Fibroblast of lung (primary cell): ENCODE measurements around the gene FMN1. TPM values are rescaled to one million over a fixed set of nuclear protein-coding genes. Genes with fewer than 3 reads are reported as not detected.

Experiments
- DNase-seq, 2 donors: peaks; one replicate each; pipeline versions ENCODE4 v3.0.0 to v3.0.0-alpha.2; 2010; ENCODE audit warnings: low read depth in 2 of 2
- H2AFZ ChIP-seq: 2 replicates; pipeline ENCODE4 v1.5.1; 2012; ENCODE audit warnings: low read length, control low read depth, inconsistent platforms
- H3K27ac ChIP-seq: 2 replicates; pipeline ENCODE4 v1.5.1; 2011; ENCODE audit warnings: low read length, control low read depth; ENCODE audit not compliant: insufficient read depth
- H3K27me3 ChIP-seq: 2 replicates; pipeline ENCODE4 v1.5.1; 2011; ENCODE audit warnings: mild to moderate bottlenecking, low read length; ENCODE audit not compliant: control insufficient read depth, insufficient read depth
- H3K36me3 ChIP-seq: 2 replicates; pipeline ENCODE4 v1.5.1; 2011; ENCODE audit warnings: low read length; ENCODE audit not compliant: control insufficient read depth, insufficient read depth
- H3K4me1 ChIP-seq: 2 replicates; pipeline ENCODE4 v1.5.1; 2011; ENCODE audit warnings: low read length; ENCODE audit not compliant: control insufficient read depth, insufficient read depth; ENCODE audit errors: extremely low read depth
- H3K4me2 ChIP-seq: 2 replicates; pipeline ENCODE4 v1.5.1; 2011; ENCODE audit warnings: low read length, control low read depth; ENCODE audit not compliant: insufficient read depth; ENCODE audit errors: extremely low read depth
- H3K4me3 ChIP-seq, 4 experiments: fragments of 200-600 bp in 1 of 4; sonication (generic) in 1 of 4; replicated peaks in 1 of 4; 2 replicates each; pipeline ENCODE4 v1.5.1; 2011 to 2016; ENCODE audit warnings: low read length in 4 of 4, low read depth in 3 of 4, mild to moderate bottlenecking in 3 of 4, control low read depth in 2 of 4, inconsistent platforms in 1 of 4, mixed read lengths in 1 of 4; ENCODE audit not compliant: insufficient read depth in 1 of 4; ENCODE audit errors: control extremely low read depth in 1 of 4
- H3K79me2 ChIP-seq: 2 replicates; pipeline ENCODE4 v1.5.1; 2012; ENCODE audit warnings: mild to moderate bottlenecking, low read length, inconsistent platforms; ENCODE audit not compliant: control insufficient read depth, insufficient read depth
- H3K9ac ChIP-seq: 2 replicates; pipeline ENCODE4 v1.5.1; 2011; ENCODE audit warnings: mild to moderate bottlenecking, low read length, control low read depth; ENCODE audit not compliant: insufficient read depth
- H3K9me3 ChIP-seq: 2 replicates; pipeline ENCODE4 v1.5.1; 2012; ENCODE audit warnings: low read depth, low read length; ENCODE audit not compliant: control insufficient read depth, insufficient read depth
- H4K20me1 ChIP-seq: 2 replicates; pipeline ENCODE4 v1.5.1; 2011; ENCODE audit warnings: low read length; ENCODE audit not compliant: control insufficient read depth, insufficient read depth; ENCODE audit errors: extremely low read depth
- EZH2 ChIP-seq: IDR thresholded peaks from 2 replicates; pipeline ENCODE4 v1.5.1; 2012; ENCODE audit warnings: low read length, control low read depth, mild to moderate bottlenecking; ENCODE audit errors: missing control alignments
- polyA plus RNA-seq, 2 donors: library from polyadenylated mRNA; depleted of rRNA in 1 of 2; stranded (reverse) in 1 of 2; unstranded in 1 of 2; fragments of >200 nt; gene quantifications; 2 replicates each; pipeline ENCODE4 v1.2.1, GENCODE V29; 2011 to 2012; ENCODE audit warnings: missing spikeins in 1 of 2
- total RNA-seq: library from RNA; depleted of rRNA; stranded (reverse); fragments of >200 nt; gene quantifications from 2 replicates; pipeline ENCODE4 v1.2.1, GENCODE V29; 2014
- TF ChIP-seq, protein P1 (sequence below), 2 donors: IDR thresholded peaks in 1 of 2; conservative IDR thresholded peaks in 1 of 2; 1 replicate in 1 of 2; 2 replicates in 1 of 2; pipeline ENCODE4 v1.5.1; 2011 to 2012; ENCODE audit warnings: low read length in 2 of 2, control low read depth in 1 of 2, inconsistent platforms in 1 of 2, low read depth in 1 of 2, mild to moderate bottlenecking in 1 of 2

FMN1 gene
- total and polyA plus RNA-seq, 2 donors (not counting 1 experiment from before 2014, with no cell fraction given), result 7.5 to 43.8 TPM

DNA sequence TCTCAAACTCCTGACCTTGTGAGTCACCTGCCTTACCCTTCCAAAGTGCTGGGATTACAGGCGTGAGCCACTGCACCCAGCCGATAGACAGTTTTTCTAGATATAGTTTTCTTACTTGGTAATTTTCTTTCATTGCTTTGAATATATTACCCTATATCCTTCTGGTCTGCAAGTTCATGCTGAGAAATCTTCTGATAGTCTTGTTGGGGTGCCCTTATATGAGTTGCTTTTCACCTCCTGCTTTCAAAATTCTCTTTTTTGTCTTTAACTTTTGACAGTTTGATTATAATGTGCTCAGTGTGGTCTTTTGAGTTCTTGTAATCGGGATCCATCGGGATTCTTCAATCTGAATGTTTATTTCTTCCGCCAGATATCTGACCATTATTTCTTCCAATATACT is 259.4 kb downstream of the FMN1 start:
- DNase-seq, result no peak
- H3K79me2 ChIP-seq, result no peaks in the 10 kb centered on the region
- H3K4me3 ChIP-seq, result no peak overlapping the region
- no peaks in the 10 kb centered on the region for H3K36me3 ChIP-seq
- no peaks in the 10 kb centered on the region for H3K27me3 ChIP-seq
- H4K20me1 ChIP-seq, result no peaks in the 10 kb centered on the region
- H3K4me2 ChIP-seq, result no peak overlapping the region
- no peaks in the 10 kb centered on the region for H3K4me1 ChIP-seq
- H3K9me3 ChIP-seq, result no peaks in the 10 kb centered on the region
- H3K27ac ChIP-seq, result no peak overlapping the region
- TF ChIP-seq, protein P1, sequence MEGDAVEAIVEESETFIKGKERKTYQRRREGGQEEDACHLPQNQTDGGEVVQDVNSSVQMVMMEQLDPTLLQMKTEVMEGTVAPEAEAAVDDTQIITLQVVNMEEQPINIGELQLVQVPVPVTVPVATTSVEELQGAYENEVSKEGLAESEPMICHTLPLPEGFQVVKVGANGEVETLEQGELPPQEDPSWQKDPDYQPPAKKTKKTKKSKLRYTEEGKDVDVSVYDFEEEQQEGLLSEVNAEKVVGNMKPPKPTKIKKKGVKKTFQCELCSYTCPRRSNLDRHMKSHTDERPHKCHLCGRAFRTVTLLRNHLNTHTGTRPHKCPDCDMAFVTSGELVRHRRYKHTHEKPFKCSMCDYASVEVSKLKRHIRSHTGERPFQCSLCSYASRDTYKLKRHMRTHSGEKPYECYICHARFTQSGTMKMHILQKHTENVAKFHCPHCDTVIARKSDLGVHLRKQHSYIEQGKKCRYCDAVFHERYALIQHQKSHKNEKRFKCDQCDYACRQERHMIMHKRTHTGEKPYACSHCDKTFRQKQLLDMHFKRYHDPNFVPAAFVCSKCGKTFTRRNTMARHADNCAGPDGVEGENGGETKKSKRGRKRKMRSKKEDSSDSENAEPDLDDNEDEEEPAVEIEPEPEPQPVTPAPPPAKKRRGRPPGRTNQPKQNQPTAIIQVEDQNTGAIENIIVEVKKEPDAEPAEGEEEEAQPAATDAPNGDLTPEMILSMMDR (conservative IDR thresholded peaks at IDR 0.05 in 1 of 2, IDR thresholded peaks at IDR 0.05 in 1 of 2; ENCODE audit: low read depth in 1 of 2, low read length in 2 of 2), result no peak
- TF ChIP-seq EZH2, result no peak
- H2AFZ ChIP-seq, result no peak overlapping the region
- no peak overlapping the region for H3K9ac ChIP-seq

DNA sequence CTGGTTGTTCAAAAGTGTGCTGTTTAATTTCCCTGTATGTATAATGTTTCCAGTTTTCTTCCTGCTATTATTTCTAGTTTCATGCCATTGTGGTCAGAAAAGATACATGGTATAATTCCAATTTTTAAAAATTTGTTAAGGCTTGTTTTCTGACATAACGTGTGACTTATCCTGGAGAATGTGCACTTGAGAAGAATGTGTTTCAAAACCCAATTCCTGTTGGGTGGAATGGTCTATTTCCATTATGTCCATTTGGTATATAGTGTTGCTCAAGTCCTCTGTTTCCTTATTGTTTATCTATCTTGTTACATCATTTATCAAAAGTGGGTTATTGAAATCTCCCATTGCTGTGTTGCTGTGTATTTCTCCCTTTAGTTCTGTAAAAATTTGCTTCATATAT is 261.3 kb downstream of the FMN1 start:
- peak in 1 of 2 donors; percentile 49 for DNase-seq
- H3K79me2 ChIP-seq, result no peaks in the 10 kb centered on the region
- no peak overlapping the region for H3K27ac ChIP-seq

GRCh38 chr15:32928876-32929275 is 265.6 kb downstream of the FMN1 start:
- no peak for DNase-seq
- no peaks in the 10 kb centered on the region for H3K36me3 ChIP-seq
- no peak for TF ChIP-seq EZH2
- TF ChIP-seq, protein P1 (conservative IDR thresholded peaks at IDR 0.05 in 1 of 2, IDR thresholded peaks at IDR 0.05 in 1 of 2; ENCODE audit: low read depth in 1 of 2, low read length in 2 of 2), result no peak
- no peak overlapping the region for H3K27ac ChIP-seq
- H3K4me2 ChIP-seq, result no peak overlapping the region
- H4K20me1 ChIP-seq, result no peaks in the 10 kb centered on the region
- no peak overlapping the region for H3K9ac ChIP-seq
- no peak overlapping the region for H3K4me3 ChIP-seq
- no peaks in the 10 kb centered on the region for H3K27me3 ChIP-seq
- no peaks in the 10 kb centered on the region for H3K4me1 ChIP-seq
- no peaks in the 10 kb centered on the region for H3K79me2 ChIP-seq
- no peak overlapping the region for H2AFZ ChIP-seq
- H3K9me3 ChIP-seq, result no peaks in the 10 kb centered on the region

More for the DNA sequence above, 261.3 kb downstream of the FMN1 start:
- H3K4me2 ChIP-seq, result no peak overlapping the region
- no peaks in the 10 kb centered on the region for H4K20me1 ChIP-seq
- TF ChIP-seq, protein P1 (conservative IDR thresholded peaks at IDR 0.05 in 1 of 2, IDR thresholded peaks at IDR 0.05 in 1 of 2; ENCODE audit: low read depth in 1 of 2, low read length in 2 of 2), result no peak
- no peak for TF ChIP-seq EZH2
- no peak overlapping the region for H2AFZ ChIP-seq
- H3K9me3 ChIP-seq, result no peaks in the 10 kb centered on the region
- no peak overlapping the region for H3K4me3 ChIP-seq
- no peak overlapping the region for H3K9ac ChIP-seq
- no peaks in the 10 kb centered on the region for H3K27me3 ChIP-seq
- H3K4me1 ChIP-seq, result no peaks in the 10 kb centered on the region
- no peaks in the 10 kb centered on the region for H3K36me3 ChIP-seq
